ENCODE data around the gene DCTN5. TPM values are rescaled to one million over a fixed set of nuclear protein-coding genes. Genes with fewer than 3 reads are reported as not detected.

The DCTN5 gene
- total RNA-seq, 1 experiment from 2014 or later = 84.8 TPM

DNA sequence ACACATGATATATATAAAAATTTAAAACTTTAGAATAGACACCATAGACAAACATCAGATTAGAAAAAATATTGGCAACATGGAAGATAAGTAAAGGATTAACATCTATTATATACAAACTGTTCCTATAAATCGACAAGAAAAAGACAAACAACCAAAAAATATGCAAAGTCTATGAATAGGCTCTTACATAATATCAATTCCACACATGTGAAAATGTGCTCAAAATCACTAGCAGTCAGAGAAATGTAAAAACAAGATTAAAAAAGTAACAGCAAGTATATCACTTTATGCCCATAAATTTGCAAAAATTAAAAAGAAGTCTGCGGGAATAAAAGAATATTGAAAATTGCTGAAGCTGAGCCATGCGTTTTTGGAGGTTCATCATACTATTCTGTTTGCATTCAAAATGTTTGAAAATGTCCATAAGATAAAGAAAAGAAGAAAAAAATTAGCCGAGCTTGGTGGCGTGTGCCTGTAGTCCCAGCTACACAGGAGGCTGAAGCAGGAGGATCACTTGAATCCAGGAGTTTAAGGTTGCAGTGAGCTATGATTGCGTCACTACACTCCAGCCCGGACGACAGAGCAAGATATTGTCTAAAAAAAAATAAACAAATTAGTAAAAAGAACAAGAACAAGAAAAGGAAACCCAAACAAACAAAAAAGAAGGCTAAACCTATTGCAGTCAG, 83.0 kb downstream of the DCTN5 start:
- intact Hi-C loops (cut with micrococcal nuclease; ENCODE audit: unreplicated experiment) = no loop called here
- H3K79me2 ChIP-seq (ENCODE audit: low read depth) = no peaks in the 10 kb centered on the region
- H3K9me2 ChIP-seq (ENCODE audit: insufficient read depth) = no peaks in the 10 kb centered on the region
- POLR2A ChIA-PET (ENCODE audit: unreplicated experiment) = no interaction called here
- no peaks in the 10 kb centered on the region for H3F3A ChIP-seq (ENCODE audit: insufficient read depth, low read depth)
- H4K20me1 ChIP-seq (ENCODE audit: insufficient read depth) = no peaks in the 10 kb centered on the region
- TF ChIP-seq EZH2 (IDR thresholded peaks at IDR 0.05; ENCODE audit: low read depth) = no peak
- TF ChIP-seq, protein P1, sequence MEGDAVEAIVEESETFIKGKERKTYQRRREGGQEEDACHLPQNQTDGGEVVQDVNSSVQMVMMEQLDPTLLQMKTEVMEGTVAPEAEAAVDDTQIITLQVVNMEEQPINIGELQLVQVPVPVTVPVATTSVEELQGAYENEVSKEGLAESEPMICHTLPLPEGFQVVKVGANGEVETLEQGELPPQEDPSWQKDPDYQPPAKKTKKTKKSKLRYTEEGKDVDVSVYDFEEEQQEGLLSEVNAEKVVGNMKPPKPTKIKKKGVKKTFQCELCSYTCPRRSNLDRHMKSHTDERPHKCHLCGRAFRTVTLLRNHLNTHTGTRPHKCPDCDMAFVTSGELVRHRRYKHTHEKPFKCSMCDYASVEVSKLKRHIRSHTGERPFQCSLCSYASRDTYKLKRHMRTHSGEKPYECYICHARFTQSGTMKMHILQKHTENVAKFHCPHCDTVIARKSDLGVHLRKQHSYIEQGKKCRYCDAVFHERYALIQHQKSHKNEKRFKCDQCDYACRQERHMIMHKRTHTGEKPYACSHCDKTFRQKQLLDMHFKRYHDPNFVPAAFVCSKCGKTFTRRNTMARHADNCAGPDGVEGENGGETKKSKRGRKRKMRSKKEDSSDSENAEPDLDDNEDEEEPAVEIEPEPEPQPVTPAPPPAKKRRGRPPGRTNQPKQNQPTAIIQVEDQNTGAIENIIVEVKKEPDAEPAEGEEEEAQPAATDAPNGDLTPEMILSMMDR (conservative IDR thresholded peaks at IDR 0.05) = no peak
- no peak for DNase-seq
- H3K9me3 ChIP-seq (ENCODE audit: insufficient read depth, low read depth) = no peaks in the 10 kb centered on the region
- H3K4me1 ChIP-seq (replicated peaks; ENCODE audit: insufficient read depth) = no peaks in the 10 kb centered on the region
- no peaks in the 10 kb centered on the region for H3K36me3 ChIP-seq (ENCODE audit: low read depth)
- H3K4me2 ChIP-seq = no peak overlapping the region
- no peak overlapping the region for H3K4me3 ChIP-seq
- H2AFZ ChIP-seq = no peak overlapping the region
- peaks cover 6% of the 10 kb centered on the region; the same call in 1 of the 2 replicates for H3K27me3 ChIP-seq (ENCODE audit: insufficient read depth, low read depth)
- CTCF ChIA-PET = no interaction called here
- H3K27ac ChIP-seq = no peak overlapping the region
- no TSS peak for BruUV-seq (replicated peaks)

DNA sequence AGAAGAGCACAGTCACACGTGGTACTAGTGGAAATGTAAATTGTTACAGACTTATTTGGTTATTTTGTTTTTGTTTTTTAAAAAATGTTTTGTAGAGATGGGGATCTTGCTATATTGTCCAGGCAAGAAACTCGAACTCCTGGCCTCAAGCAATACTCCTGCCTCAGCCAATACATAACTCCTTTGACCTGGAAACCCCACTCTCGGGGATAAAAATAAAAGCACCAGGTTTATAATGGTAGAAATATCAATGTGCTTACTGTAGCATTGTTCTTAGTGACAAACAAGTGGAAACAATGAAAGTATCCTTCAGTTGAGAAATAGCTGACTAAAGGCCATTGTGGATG, 83.5 kb downstream of the DCTN5 start:
- intact Hi-C loops (cut with micrococcal nuclease; ENCODE audit: unreplicated experiment) = no loop called here
- H3K27ac ChIP-seq = no peak overlapping the region
- DNase-seq = no peak
- H3F3A ChIP-seq (ENCODE audit: insufficient read depth, low read depth) = no peaks in the 10 kb centered on the region
- no peaks in the 10 kb centered on the region for H3K36me3 ChIP-seq (ENCODE audit: low read depth)
- CTCF ChIA-PET = no interaction called here
- H3K79me2 ChIP-seq (ENCODE audit: low read depth) = no peaks in the 10 kb centered on the region
- peaks cover 6% of the 10 kb centered on the region; the same call in 1 of the 2 replicates for H3K27me3 ChIP-seq (ENCODE audit: insufficient read depth, low read depth)
- H2AFZ ChIP-seq = no peak overlapping the region
- no peaks in the 10 kb centered on the region for H4K20me1 ChIP-seq (ENCODE audit: insufficient read depth)
- H3K4me3 ChIP-seq = no peak overlapping the region
- no peaks in the 10 kb centered on the region for H3K9me2 ChIP-seq (ENCODE audit: insufficient read depth)
- no peak for TF ChIP-seq EZH2 (IDR thresholded peaks at IDR 0.05; ENCODE audit: low read depth)
- TF ChIP-seq, protein P1 (conservative IDR thresholded peaks at IDR 0.05) = no peak
- peaks cover 5% of the 10 kb centered on the region; the same call in 1 of the 2 replicates for H3K4me1 ChIP-seq (replicated peaks; ENCODE audit: insufficient read depth)
- H3K4me2 ChIP-seq = no peak overlapping the region
- POLR2A ChIA-PET (ENCODE audit: unreplicated experiment) = no interaction called here
- no TSS peak for BruUV-seq (replicated peaks)
- H3K9me3 ChIP-seq (ENCODE audit: insufficient read depth, low read depth) = no peaks in the 10 kb centered on the region

DNA sequence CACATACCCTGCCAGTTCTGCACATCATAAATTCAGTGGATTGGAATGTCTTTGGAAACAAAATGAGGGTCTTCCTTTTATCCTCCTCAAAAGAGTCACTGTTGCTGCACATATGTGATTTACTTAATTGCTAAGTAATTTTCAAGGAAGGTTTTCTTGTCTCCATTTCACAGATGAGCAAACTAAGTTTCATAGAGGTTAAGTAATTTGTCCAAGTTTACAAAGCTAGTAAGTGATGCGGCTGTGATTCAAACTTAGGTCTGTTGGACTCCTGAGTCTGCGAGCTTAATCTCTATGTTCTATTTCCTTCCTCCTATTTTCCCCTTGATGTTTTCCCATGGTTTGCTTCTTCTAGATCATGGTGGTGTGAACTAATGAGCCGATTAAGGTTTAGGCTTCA, 85.4 kb downstream of the DCTN5 start:
- ChIA-PET POLR2A (ENCODE audit: unreplicated experiment) (interaction anchor here (0.5 kb wide), 1 partner anchor 187 kb away, joined by 3 read pairs; no protein-coding TSS in a partner anchor), CTCF (no interaction called here)
- H3K4me2 ChIP-seq = no peak overlapping the region

More for the DNA sequence above, 85.4 kb downstream of the DCTN5 start:
- no peak overlapping the region for H3K4me3 ChIP-seq
- H3K9me2 ChIP-seq (ENCODE audit: insufficient read depth) = no peaks in the 10 kb centered on the region
- no peak overlapping the region for H2AFZ ChIP-seq
- BruUV-seq (replicated peaks) = no TSS peak
- DNase-seq = no peak
- TF ChIP-seq EZH2 (IDR thresholded peaks at IDR 0.05; ENCODE audit: low read depth) = no peak
- TF ChIP-seq, protein P1 (conservative IDR thresholded peaks at IDR 0.05) = no peak
- no peaks in the 10 kb centered on the region for H3K9me3 ChIP-seq (ENCODE audit: insufficient read depth, low read depth)
- no peaks in the 10 kb centered on the region for H3K36me3 ChIP-seq (ENCODE audit: low read depth)
- H3K27ac ChIP-seq = no peak overlapping the region
- H3F3A ChIP-seq (ENCODE audit: insufficient read depth, low read depth) = no peaks in the 10 kb centered on the region
- H4K20me1 ChIP-seq (ENCODE audit: insufficient read depth) = no peaks in the 10 kb centered on the region
- intact Hi-C loops (cut with micrococcal nuclease; ENCODE audit: unreplicated experiment) = no loop called here
- H3K27me3 ChIP-seq (ENCODE audit: insufficient read depth, low read depth) = peaks cover 6% of the 10 kb centered on the region; the same call in 1 of the 2 replicates
- H3K4me1 ChIP-seq (replicated peaks; ENCODE audit: insufficient read depth) = peaks cover 8% of the 10 kb centered on the region; the same call in 1 of the 2 replicates
- H3K79me2 ChIP-seq (ENCODE audit: low read depth) = no peaks in the 10 kb centered on the region

Other genes with a start within 250 kb of the DCTN5 start
- 38.3 and 40.7 TPM in 2 replicates for gene COG7, start 188.3 kb upstream of the DCTN5 start, total RNA-seq (2021)
- gene GGA2, start 131.0 kb upstream of the DCTN5 start, total RNA-seq (2021) = 68.5 and 85.1 TPM in 2 replicates
- gene EARS2, start 84.1 kb upstream of the DCTN5 start, total RNA-seq (2021) = 34.9 and 43.3 TPM in 2 replicates
- 95.8 and 98.2 TPM in 2 replicates for gene UBFD1, start 83.7 kb upstream of the DCTN5 start, total RNA-seq (2021)
- 125 and 136 TPM in 2 replicates for gene NDUFAB1, start 45.1 kb upstream of the DCTN5 start, total RNA-seq (2021)
- gene PALB2, start 156 bp upstream of the DCTN5 start, total RNA-seq (2021) = 15.1 and 19.1 TPM in 2 replicates
- 169 and 213 TPM in 2 replicates for gene PLK1, start 37.4 kb downstream of the DCTN5 start, total RNA-seq (2021)
- gene ERN2, start 71.8 kb downstream of the DCTN5 start, total RNA-seq (2021) = 3.4 and 3.9 TPM in 2 replicates
- not detected in 2 replicates for gene CHP2, start 113.6 kb downstream of the DCTN5 start, total RNA-seq (2021)
- not detected in 2 replicates for gene PRKCB, start 194.5 kb downstream of the DCTN5 start, total RNA-seq (2021)